WTC11 (cell line): ENCODE data around the gene NOP16. TPM values are rescaled to one million over a fixed set of nuclear protein-coding genes. Genes with fewer than 3 reads are reported as not detected.

Experiments used
- ATAC-seq: fragments of 200-7000 bp; cut with Tn5 transposase; 2 replicates; pipeline ENCODE4 v1.10.0; 2021; ENCODE audit warnings: mild to moderate bottlenecking, moderate library complexity
- CTCF ChIA-PET: fragments of 300-600 bp; sonication (Branson Sonifier 250); formaldehyde crosslinking; loops from one replicate; lab custom pipeline; 2021; ENCODE audit warnings: antibody characterized with exemption; lab: Charles Lee
- POLR2A ChIA-PET: fragments of 350-600 bp; sonication (Branson Sonifier 250); formaldehyde crosslinking; loops from one replicate; lab custom pipeline; 2021; ENCODE audit warnings: antibody characterized with exemption; lab: Charles Lee
- DNase-seq: peaks from one replicate; pipeline ENCODE4 v3.0.0; 2021; ENCODE audit warnings: low spot score
- H3K27ac Mint-ChIP-seq: 2 replicates; pipeline ENCODE4 v1.8.0; 2021; ENCODE audit warnings: mixed read lengths
- H3K27me3 Mint-ChIP-seq: 2 replicates; pipeline ENCODE4 v1.8.0; 2021; ENCODE audit warnings: low read depth, mild to moderate bottlenecking, moderate library complexity, mixed read lengths
- H3K36me3 Mint-ChIP-seq: 2 replicates; pipeline ENCODE4 v1.8.0; 2021; ENCODE audit warnings: mixed read lengths
- H3K4me1 Mint-ChIP-seq: 2 replicates; pipeline ENCODE4 v1.8.0; 2022; ENCODE audit warnings: mixed read lengths
- H3K4me3 Mint-ChIP-seq: 2 replicates; pipeline ENCODE4 v1.8.0; 2021; ENCODE audit warnings: mild to moderate bottlenecking, moderate library complexity, mixed read lengths
- H3K9me3 Mint-ChIP-seq: 2 replicates; pipeline ENCODE4 v1.8.0; 2021; ENCODE audit warnings: mixed read lengths
- CREB1 ChIP-seq: sonication (generic); formaldehyde crosslinking; IDR thresholded peaks from 2 replicates; pipeline ENCODE4 v1.8.0; 2023; ENCODE audit warnings: mild to moderate bottlenecking, missing genetic modification reagents
- E2F5 ChIP-seq: sonication (generic); formaldehyde crosslinking; IDR thresholded peaks from 2 replicates; pipeline ENCODE4 v1.8.1; 2022; ENCODE audit warnings: mild to moderate bottlenecking, moderate library complexity, missing genetic modification reagents
- ETV6 ChIP-seq: sonication (generic); formaldehyde crosslinking; IDR thresholded peaks from 2 replicates; pipeline ENCODE4 v1.8.1; 2022; ENCODE audit warnings: mild to moderate bottlenecking, missing genetic modification reagents
- MAX ChIP-seq: sonication (generic); formaldehyde crosslinking; IDR thresholded peaks from 2 replicates; pipeline ENCODE4 v1.8.0; 2022; ENCODE audit warnings: mild to moderate bottlenecking, missing genetic modification reagents
- NFE2L1 ChIP-seq: sonication (generic); formaldehyde crosslinking; IDR thresholded peaks from 2 replicates; pipeline ENCODE4 v1.8.1; 2023; ENCODE audit warnings: missing genetic modification reagents
- NFYB ChIP-seq: sonication (generic); formaldehyde crosslinking; conservative IDR thresholded peaks from 2 replicates; pipeline ENCODE4 v1.8.0; 2022; ENCODE audit warnings: low read depth, missing genetic modification reagents
- NR1H2 ChIP-seq: sonication (generic); formaldehyde crosslinking; IDR thresholded peaks from 2 replicates; pipeline ENCODE4 v1.9.0; 2021; ENCODE audit warnings: mild to moderate bottlenecking, moderate library complexity, missing genetic modification reagents
- NR2C2 ChIP-seq: sonication (generic); formaldehyde crosslinking; IDR thresholded peaks from 2 replicates; pipeline ENCODE4 v1.8.0; 2022; ENCODE audit warnings: mild to moderate bottlenecking, missing genetic modification reagents
- NR3C1 ChIP-seq: sonication (generic); formaldehyde crosslinking; conservative IDR thresholded peaks from 2 replicates; pipeline ENCODE4 v1.8.1; 2023; ENCODE audit warnings: low read depth, mild to moderate bottlenecking, missing genetic modification reagents
- OVOL2 ChIP-seq: fragments of 250-450 bp; sonication (Bioruptor Pico); IDR thresholded peaks from 2 replicates; pipeline ENCODE4 v1.9.0; 2021; ENCODE audit warnings: mild to moderate bottlenecking, borderline replicate concordance
- RELA ChIP-seq: sonication (generic); formaldehyde crosslinking; IDR thresholded peaks from 2 replicates; pipeline ENCODE4 v1.8.1; 2022; ENCODE audit warnings: missing genetic modification reagents, mild to moderate bottlenecking, borderline replicate concordance
- SP1 ChIP-seq: sonication (generic); formaldehyde crosslinking; conservative IDR thresholded peaks from 2 replicates; pipeline ENCODE4 v1.8.1; 2022; ENCODE audit warnings: missing genetic modification reagents
- USF2 ChIP-seq: sonication (generic); formaldehyde crosslinking; IDR thresholded peaks from 2 replicates; pipeline ENCODE4 v1.8.1; 2023; ENCODE audit warnings: mild to moderate bottlenecking, missing genetic modification reagents, moderate library complexity
- ZBTB21 ChIP-seq: sonication (generic); formaldehyde crosslinking; IDR thresholded peaks from 2 replicates; pipeline ENCODE4 v1.8.1; 2023; ENCODE audit warnings: mild to moderate bottlenecking, missing genetic modification reagents, borderline replicate concordance
- total RNA-seq: library from RNA; stranded (reverse); gene quantifications from 3 replicates; pipeline ENCODE4 v1.2.3, GENCODE V29; 2021
- TF ChIP-seq, protein P1 (sequence below): fragments of 250-450 bp; sonication (Bioruptor Pico); IDR thresholded peaks from 2 replicates; pipeline ENCODE4 v1.9.0; 2021; ENCODE audit warnings: mild to moderate bottlenecking
- TF ChIP-seq, protein P2 (sequence below): fragments of 250-450 bp; sonication (Bioruptor Pico); IDR thresholded peaks from 2 replicates; pipeline ENCODE4 v1.9.0; 2021; ENCODE audit warnings: mild to moderate bottlenecking, borderline replicate concordance
- TF ChIP-seq, protein P3 (sequence below): fragments of 250-450 bp; sonication (Bioruptor Pico); conservative IDR thresholded peaks from 2 replicates; pipeline ENCODE4 v1.9.0; 2021; ENCODE audit warnings: mild to moderate bottlenecking

NOP16 gene
- total RNA-seq, 1 experiment from 2014 or later = 57.7 TPM

DNA sequence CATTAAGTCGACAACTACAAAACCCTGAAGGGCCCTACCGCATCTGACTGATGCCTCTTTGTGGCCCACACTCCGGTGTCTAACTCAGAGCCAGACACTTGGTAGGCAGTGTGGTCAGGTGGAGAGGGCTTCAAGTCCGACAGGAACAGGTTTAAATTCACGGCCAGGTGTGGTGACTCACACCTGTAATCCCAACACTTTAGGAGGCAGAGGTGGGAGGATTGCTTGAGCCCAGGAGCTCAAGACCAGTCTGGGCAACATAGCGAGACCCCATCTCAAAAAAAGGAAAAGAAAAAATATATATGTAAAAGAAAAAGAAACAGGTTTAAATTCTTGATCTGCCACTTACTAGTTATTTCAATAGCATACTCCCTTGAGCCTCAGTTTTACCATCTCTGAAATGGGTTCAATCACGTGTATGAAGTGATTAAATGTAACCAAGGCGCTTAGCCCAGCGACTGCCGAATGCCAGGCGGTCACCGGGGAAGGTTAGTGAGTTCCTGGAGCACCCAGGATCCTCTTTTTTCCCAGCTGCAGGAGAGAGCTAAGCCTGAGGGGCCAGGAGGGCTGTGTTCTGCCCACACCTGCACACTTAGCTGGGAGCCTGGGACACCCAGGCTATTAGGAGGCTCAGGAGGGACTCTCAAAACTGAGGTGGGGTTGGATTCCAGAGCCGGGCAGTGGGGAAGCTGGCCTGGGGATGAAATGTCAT lies 27.0 kb upstream of the NOP16 start:
- Mint-ChIP-seq H3K36me3 (peaks cover 7% of the 10 kb centered on the region), H3K4me3 (peak overlapping the region; percentile 58)
- no peak for TF ChIP-seq NR2C2 (CRISPR knock-in tag)
- TF ChIP-seq ETV6 (CRISPR knock-in tag) = no peak
- TF ChIP-seq NFE2L1 (CRISPR knock-in tag) = no peak
- no peak for TF ChIP-seq MAX (CRISPR knock-in tag)
- no peak for TF ChIP-seq ZBTB21 (CRISPR knock-in tag)
- no peak for TF ChIP-seq OVOL2 (CRISPR knock-in tag)
- TF ChIP-seq RELA = no peak
- TF ChIP-seq E2F5 = no peak
- TF ChIP-seq USF2 (CRISPR knock-in tag) = no peak
- TF ChIP-seq CREB1 (CRISPR knock-in tag) = no peak
- TF ChIP-seq NFYB (CRISPR knock-in tag) = no peak
- TF ChIP-seq, protein P1, sequence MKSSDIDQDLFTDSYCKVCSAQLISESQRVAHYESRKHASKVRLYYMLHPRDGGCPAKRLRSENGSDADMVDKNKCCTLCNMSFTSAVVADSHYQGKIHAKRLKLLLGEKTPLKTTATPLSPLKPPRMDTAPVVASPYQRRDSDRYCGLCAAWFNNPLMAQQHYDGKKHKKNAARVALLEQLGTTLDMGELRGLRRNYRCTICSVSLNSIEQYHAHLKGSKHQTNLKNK (CRISPR knock-in tag) = no peak
- TF ChIP-seq NR1H2 = no peak
- TF ChIP-seq NR3C1 = no peak
- no peak for TF ChIP-seq SP1 (CRISPR knock-in tag)
- TF ChIP-seq, protein P2, sequence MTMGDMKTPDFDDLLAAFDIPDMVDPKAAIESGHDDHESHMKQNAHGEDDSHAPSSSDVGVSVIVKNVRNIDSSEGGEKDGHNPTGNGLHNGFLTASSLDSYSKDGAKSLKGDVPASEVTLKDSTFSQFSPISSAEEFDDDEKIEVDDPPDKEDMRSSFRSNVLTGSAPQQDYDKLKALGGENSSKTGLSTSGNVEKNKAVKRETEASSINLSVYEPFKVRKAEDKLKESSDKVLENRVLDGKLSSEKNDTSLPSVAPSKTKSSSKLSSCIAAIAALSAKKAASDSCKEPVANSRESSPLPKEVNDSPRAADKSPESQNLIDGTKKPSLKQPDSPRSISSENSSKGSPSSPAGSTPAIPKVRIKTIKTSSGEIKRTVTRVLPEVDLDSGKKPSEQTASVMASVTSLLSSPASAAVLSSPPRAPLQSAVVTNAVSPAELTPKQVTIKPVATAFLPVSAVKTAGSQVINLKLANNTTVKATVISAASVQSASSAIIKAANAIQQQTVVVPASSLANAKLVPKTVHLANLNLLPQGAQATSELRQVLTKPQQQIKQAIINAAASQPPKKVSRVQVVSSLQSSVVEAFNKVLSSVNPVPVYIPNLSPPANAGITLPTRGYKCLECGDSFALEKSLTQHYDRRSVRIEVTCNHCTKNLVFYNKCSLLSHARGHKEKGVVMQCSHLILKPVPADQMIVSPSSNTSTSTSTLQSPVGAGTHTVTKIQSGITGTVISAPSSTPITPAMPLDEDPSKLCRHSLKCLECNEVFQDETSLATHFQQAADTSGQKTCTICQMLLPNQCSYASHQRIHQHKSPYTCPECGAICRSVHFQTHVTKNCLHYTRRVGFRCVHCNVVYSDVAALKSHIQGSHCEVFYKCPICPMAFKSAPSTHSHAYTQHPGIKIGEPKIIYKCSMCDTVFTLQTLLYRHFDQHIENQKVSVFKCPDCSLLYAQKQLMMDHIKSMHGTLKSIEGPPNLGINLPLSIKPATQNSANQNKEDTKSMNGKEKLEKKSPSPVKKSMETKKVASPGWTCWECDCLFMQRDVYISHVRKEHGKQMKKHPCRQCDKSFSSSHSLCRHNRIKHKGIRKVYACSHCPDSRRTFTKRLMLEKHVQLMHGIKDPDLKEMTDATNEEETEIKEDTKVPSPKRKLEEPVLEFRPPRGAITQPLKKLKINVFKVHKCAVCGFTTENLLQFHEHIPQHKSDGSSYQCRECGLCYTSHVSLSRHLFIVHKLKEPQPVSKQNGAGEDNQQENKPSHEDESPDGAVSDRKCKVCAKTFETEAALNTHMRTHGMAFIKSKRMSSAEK (CRISPR knock-in tag) = no peak
- TF ChIP-seq, protein P3, sequence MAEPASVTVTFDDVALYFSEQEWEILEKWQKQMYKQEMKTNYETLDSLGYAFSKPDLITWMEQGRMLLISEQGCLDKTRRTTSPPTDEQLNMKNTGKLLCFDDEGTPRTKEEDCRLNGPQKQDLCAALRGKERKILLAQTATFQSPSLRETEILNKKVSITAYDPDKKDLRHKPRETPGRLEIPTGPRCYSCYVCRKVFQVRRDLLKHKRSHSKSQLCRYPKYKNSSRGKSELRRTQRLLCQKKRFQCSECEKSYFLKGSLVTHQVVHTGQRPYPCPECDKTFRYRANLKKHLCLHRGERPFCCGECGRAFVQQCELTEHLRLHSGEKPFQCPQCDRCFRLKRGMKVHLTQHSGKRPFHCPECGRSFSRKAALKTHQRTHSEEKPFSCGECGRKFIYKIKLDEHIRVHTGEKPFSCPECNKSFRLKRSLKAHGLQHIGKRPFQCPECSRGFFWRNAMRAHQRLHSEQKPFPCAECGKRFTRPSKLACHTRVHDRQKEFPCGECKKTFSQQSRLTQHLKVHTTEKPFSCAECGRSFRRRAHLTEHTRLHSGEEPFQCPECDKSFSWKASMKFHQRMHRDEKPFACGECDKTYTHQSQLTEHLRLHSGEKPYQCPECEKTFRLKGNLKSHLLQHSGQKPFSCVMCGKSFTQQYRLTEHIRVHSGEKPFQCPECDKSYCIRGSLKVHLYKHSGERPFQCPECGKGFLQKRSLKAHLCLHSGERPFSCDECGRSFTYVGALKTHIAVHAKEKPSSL = no peak
- TF ChIP-seq, all 79 proteins: peak for 0
- Mint-ChIP-seq H3K27me3 (peaks cover 32% of the 10 kb centered on the region), H3K4me1 (peaks cover 6% of the 10 kb centered on the region; the same call in 1 of the 2 replicates), H3K27ac (no peak overlapping the region), H3K9me3 (peaks cover 17% of the 10 kb centered on the region)
- ChIA-PET CTCF (interaction anchor here (1.1 to 3.4 kb wide), 9 partner anchors 9 to 685 kb away, joined by 3 to 45 read pairs (median 5); partner anchors contain the start of genes EIF4E1B, FAF2, HIGD2A and NOP16), POLR2A (interaction anchor here (0.9 to 1.1 kb wide), 2 partner anchors 25 to 120 kb away, joined by 3 read pairs; no protein-coding TSS in a partner anchor)
- ATAC-seq (no peak), DNase-seq (no peak)
